NCI-H524 treated with DMSO at 0.1 percent for 48 hours (cell line): Measurements from ENCODE around the gene SDSL.
A peak's percentile ranks its signal among the peaks of the same experiment; 100 is the strongest.

ENCODE experiments used
- DNase-seq: peaks from one replicate; lab custom pipeline; 2025; lab: John Stamatoyannopoulos, UW

SDSL gene

GRCh38 chr12:113469224-113469948 is 47.2 kb downstream of the SDSL start:
- DNase-seq: no peak

GRCh38 chr12:113469949-113470743 is 48.0 kb downstream of the SDSL start:
- DNase-seq: no peak

- no peak for DNase-seq
These were observed 48.9 kb downstream of the SDSL start for GRCh38 chr12:113470871-113471618.

- peak; percentile 25 for DNase-seq
These were observed 49.5 kb downstream of the SDSL start, which contains the start of gene LHX5 for GRCh38 chr12:113471619-113472171. LHX5 (minus strand) TSS chr12:113471871; CDS start chr12:113471498, 373 bp downstream.

- no peak for DNase-seq
These were observed 50.3 kb downstream of the SDSL start for GRCh38 chr12:113472191-113473121.

GRCh38 chr12:113473400-113473799 is 51.2 kb downstream of the SDSL start:
- DNase-seq: no peak

GRCh38 chr12:113473942-113474341 is 51.8 kb downstream of the SDSL start:
- DNase-seq: no peak

- DNase-seq: peak; percentile 56
These were observed 52.7 kb downstream of the SDSL start for GRCh38 chr12:113474635-113475436.

- no peak for DNase-seq
These were observed 53.4 kb downstream of the SDSL start for GRCh38 chr12:113475451-113476175.

- no peak for DNase-seq
These were observed 54.2 kb downstream of the SDSL start for GRCh38 chr12:113476176-113476986.

GRCh38 chr12:113477171-113477841 is 55.1 kb downstream of the SDSL start:
- DNase-seq: no peak

GRCh38 chr12:113477842-113478215 is 55.6 kb downstream of the SDSL start:
- no peak for DNase-seq

GRCh38 chr12:113478351-113479011 is 56.3 kb downstream of the SDSL start:
- no peak for DNase-seq

GRCh38 chr12:113479216-113479589 is 57.0 kb downstream of the SDSL start:
- DNase-seq: no peak

GRCh38 chr12:113479590-113480335 is 57.6 kb downstream of the SDSL start:
- no peak for DNase-seq

GRCh38 chr12:113480336-113480971 is 58.3 kb downstream of the SDSL start:
- DNase-seq: no peak
